D721Med (cell line): ENCODE measurements around the gene ANK2.
A peak's percentile ranks its signal among the peaks of the same experiment; 100 is the strongest.

Experiments
- DNase-seq: peaks from one replicate; pipeline ENCODE4 v3.0.0; 2011; ENCODE audit warnings: low spot score; ENCODE audit not compliant: insufficient read length
- FAIRE-seq: peaks from 2 replicates; lab custom pipeline; 2011; peaks lifted over from hg19 to GRCh38; lab: Jason Lieb, UNC
- CTCF ChIP-seq: IDR thresholded peaks from 2 replicates; pipeline ENCODE4 v1.5.1; 2012; ENCODE audit warnings: mild to moderate bottlenecking, control low read depth; ENCODE audit not compliant: insufficient read depth; ENCODE audit errors: missing control alignments

ANK2 gene

GRCh38 chr4:113288257-113288656 is 238.8 kb downstream of the ANK2 start:
- DNase-seq (no peak), FAIRE-seq (no peak)
- no peak for TF ChIP-seq CTCF

GRCh38 chr4:113288696-113289095 is 239.2 kb downstream of the ANK2 start:
- no peak for TF ChIP-seq CTCF
- FAIRE-seq = no peak
- no peak for DNase-seq

GRCh38 chr4:113289766-113290165 is 240.3 kb downstream of the ANK2 start:
- FAIRE-seq = no peak
- DNase-seq = no peak
- no peak for TF ChIP-seq CTCF

- TF ChIP-seq CTCF = no peak
- FAIRE-seq (peak; percentile 80), DNase-seq (peak; percentile 32)
These were observed 241.2 kb downstream of the ANK2 start for GRCh38 chr4:113290666-113291065.

GRCh38 chr4:113292371-113293042 is 243.1 kb downstream of the ANK2 start:
- FAIRE-seq (no peak), DNase-seq (no peak)
- TF ChIP-seq CTCF = no peak

GRCh38 chr4:113293043-113293560 is 243.6 kb downstream of the ANK2 start:
- FAIRE-seq (no peak), DNase-seq (no peak)
- no peak for TF ChIP-seq CTCF

GRCh38 chr4:113293674-113294073 is 244.2 kb downstream of the ANK2 start:
- no peak for FAIRE-seq
- no peak for TF ChIP-seq CTCF
- DNase-seq = no peak
